ENCODE results near the gene SRRM1.

The SRRM1 gene

GRCh38 chr1:24679725-24680124 is 36.6 kb downstream of the SRRM1 start:
- Histone ChIP-seq H3K4me3 (ENCODE audit: low read depth, low read length) (no peak overlapping the region), H3K9me3 (ENCODE audit: control insufficient read depth, insufficient read depth, low read length) (no peaks in the 10 kb centered on the region), H3K4me1 (ENCODE audit: control insufficient read depth, insufficient read depth, low read length) (no peaks in the 10 kb centered on the region), H3K9ac (ENCODE audit: low read depth, low read length) (no peak overlapping the region), H3K36me3 (ENCODE audit: control insufficient read depth, insufficient read depth, low read length) (peaks cover 7% of the 10 kb centered on the region), H3K27me3 (ENCODE audit: control insufficient read depth, insufficient read depth, low read length) (no peaks in the 10 kb centered on the region)

- H3K9me3 ChIP-seq (ENCODE audit: control insufficient read depth, insufficient read depth, low read length): no peaks in the 10 kb centered on the region
- no peaks in the 10 kb centered on the region for H3K36me3 ChIP-seq (ENCODE audit: control insufficient read depth, insufficient read depth, low read length)
- H3K4me1 ChIP-seq (ENCODE audit: control insufficient read depth, insufficient read depth, low read length): peaks cover under 1% of the 10 kb centered on the region
- no peak overlapping the region for H3K4me3 ChIP-seq (ENCODE audit: low read depth, low read length)
- H3K9ac ChIP-seq (ENCODE audit: low read depth, low read length): no peak overlapping the region
- no peaks in the 10 kb centered on the region for H3K27me3 ChIP-seq (ENCODE audit: control insufficient read depth, insufficient read depth, low read length)
Observed at GRCh38 chr1:24683713-24684162, 40.6 kb downstream of the SRRM1 start.

GRCh38 chr1:24688033-24688432 is 44.9 kb downstream of the SRRM1 start:
- H3K4me1 ChIP-seq (ENCODE audit: control insufficient read depth, insufficient read depth, low read length): peaks cover 3% of the 10 kb centered on the region
- H3K9ac ChIP-seq (ENCODE audit: low read depth, low read length): no peak overlapping the region
- no peaks in the 10 kb centered on the region for H3K27me3 ChIP-seq (ENCODE audit: control insufficient read depth, insufficient read depth, low read length)
- H3K36me3 ChIP-seq (ENCODE audit: control insufficient read depth, insufficient read depth, low read length): no peaks in the 10 kb centered on the region
- no peak overlapping the region for H3K4me3 ChIP-seq (ENCODE audit: low read depth, low read length)
- no peaks in the 10 kb centered on the region for H3K9me3 ChIP-seq (ENCODE audit: control insufficient read depth, insufficient read depth, low read length)

- no peak overlapping the region for H3K9ac ChIP-seq (ENCODE audit: low read depth, low read length)
- no peaks in the 10 kb centered on the region for H3K36me3 ChIP-seq (ENCODE audit: control insufficient read depth, insufficient read depth, low read length)
- no peak overlapping the region for H3K4me3 ChIP-seq (ENCODE audit: low read depth, low read length)
- H3K9me3 ChIP-seq (ENCODE audit: control insufficient read depth, insufficient read depth, low read length): no peaks in the 10 kb centered on the region
- H3K27me3 ChIP-seq (ENCODE audit: control insufficient read depth, insufficient read depth, low read length): no peaks in the 10 kb centered on the region
- peaks cover 3% of the 10 kb centered on the region for H3K4me1 ChIP-seq (ENCODE audit: control insufficient read depth, insufficient read depth, low read length)
Observed at GRCh38 chr1:24688621-24689195, 45.6 kb downstream of the SRRM1 start.

- peaks cover 3% of the 10 kb centered on the region for H3K4me1 ChIP-seq (ENCODE audit: control insufficient read depth, insufficient read depth, low read length)
- H3K27me3 ChIP-seq (ENCODE audit: control insufficient read depth, insufficient read depth, low read length): no peaks in the 10 kb centered on the region
- no peaks in the 10 kb centered on the region for H3K9me3 ChIP-seq (ENCODE audit: control insufficient read depth, insufficient read depth, low read length)
- no peaks in the 10 kb centered on the region for H3K36me3 ChIP-seq (ENCODE audit: control insufficient read depth, insufficient read depth, low read length)
- no peak overlapping the region for H3K4me3 ChIP-seq (ENCODE audit: low read depth, low read length)
- no peak overlapping the region for H3K9ac ChIP-seq (ENCODE audit: low read depth, low read length)
Observed at GRCh38 chr1:24691051-24691450, 47.9 kb downstream of the SRRM1 start.

- H3K36me3 ChIP-seq (ENCODE audit: control insufficient read depth, insufficient read depth, low read length): no peaks in the 10 kb centered on the region
- H3K4me1 ChIP-seq (ENCODE audit: control insufficient read depth, insufficient read depth, low read length): peaks cover 3% of the 10 kb centered on the region
- no peak overlapping the region for H3K9ac ChIP-seq (ENCODE audit: low read depth, low read length)
- no peak overlapping the region for H3K4me3 ChIP-seq (ENCODE audit: low read depth, low read length)
- H3K9me3 ChIP-seq (ENCODE audit: control insufficient read depth, insufficient read depth, low read length): no peaks in the 10 kb centered on the region
- no peaks in the 10 kb centered on the region for H3K27me3 ChIP-seq (ENCODE audit: control insufficient read depth, insufficient read depth, low read length)
Observed at GRCh38 chr1:24692351-24692980, 49.4 kb downstream of the SRRM1 start.

- no peaks in the 10 kb centered on the region for H3K9me3 ChIP-seq (ENCODE audit: control insufficient read depth, insufficient read depth, low read length)
- H3K4me1 ChIP-seq (ENCODE audit: control insufficient read depth, insufficient read depth, low read length): peaks cover under 1% of the 10 kb centered on the region
- no peaks in the 10 kb centered on the region for H3K36me3 ChIP-seq (ENCODE audit: control insufficient read depth, insufficient read depth, low read length)
- H3K9ac ChIP-seq (ENCODE audit: low read depth, low read length): no peak overlapping the region
- no peaks in the 10 kb centered on the region for H3K27me3 ChIP-seq (ENCODE audit: control insufficient read depth, insufficient read depth, low read length)
- H3K4me3 ChIP-seq (ENCODE audit: low read depth, low read length): no peak overlapping the region
Observed at GRCh38 chr1:24693827-24694379, 50.8 kb downstream of the SRRM1 start.

GRCh38 chr1:24694380-24694843 is 51.3 kb downstream of the SRRM1 start:
- Histone ChIP-seq H3K9me3 (ENCODE audit: control insufficient read depth, insufficient read depth, low read length) (no peaks in the 10 kb centered on the region), H3K4me1 (ENCODE audit: control insufficient read depth, insufficient read depth, low read length) (no peaks in the 10 kb centered on the region), H3K9ac (ENCODE audit: low read depth, low read length) (no peak overlapping the region), H3K4me3 (ENCODE audit: low read depth, low read length) (no peak overlapping the region), H3K36me3 (ENCODE audit: control insufficient read depth, insufficient read depth, low read length) (no peaks in the 10 kb centered on the region), H3K27me3 (ENCODE audit: control insufficient read depth, insufficient read depth, low read length) (no peaks in the 10 kb centered on the region)

- no peaks in the 10 kb centered on the region for H3K36me3 ChIP-seq (ENCODE audit: control insufficient read depth, insufficient read depth, low read length)
- H3K4me3 ChIP-seq (ENCODE audit: low read depth, low read length): no peak overlapping the region
- H3K9me3 ChIP-seq (ENCODE audit: control insufficient read depth, insufficient read depth, low read length): no peaks in the 10 kb centered on the region
- no peaks in the 10 kb centered on the region for H3K27me3 ChIP-seq (ENCODE audit: control insufficient read depth, insufficient read depth, low read length)
- H3K9ac ChIP-seq (ENCODE audit: low read depth, low read length): no peak overlapping the region
- peaks cover 2% of the 10 kb centered on the region for H3K4me1 ChIP-seq (ENCODE audit: control insufficient read depth, insufficient read depth, low read length)
Observed at GRCh38 chr1:24695202-24695974, 52.3 kb downstream of the SRRM1 start.

GRCh38 chr1:24696041-24696755 is 53.1 kb downstream of the SRRM1 start:
- Histone ChIP-seq H3K4me3 (ENCODE audit: low read depth, low read length) (no peak overlapping the region), H3K9ac (ENCODE audit: low read depth, low read length) (no peak overlapping the region), H3K4me1 (ENCODE audit: control insufficient read depth, insufficient read depth, low read length) (peaks cover 5% of the 10 kb centered on the region), H3K36me3 (ENCODE audit: control insufficient read depth, insufficient read depth, low read length) (no peaks in the 10 kb centered on the region), H3K27me3 (ENCODE audit: control insufficient read depth, insufficient read depth, low read length) (no peaks in the 10 kb centered on the region), H3K9me3 (ENCODE audit: control insufficient read depth, insufficient read depth, low read length) (no peaks in the 10 kb centered on the region)

GRCh38 chr1:24696756-24697330 is 53.7 kb downstream of the SRRM1 start:
- no peak overlapping the region for H3K4me3 ChIP-seq (ENCODE audit: low read depth, low read length)
- no peak overlapping the region for H3K9ac ChIP-seq (ENCODE audit: low read depth, low read length)
- no peaks in the 10 kb centered on the region for H3K27me3 ChIP-seq (ENCODE audit: control insufficient read depth, insufficient read depth, low read length)
- peaks cover 5% of the 10 kb centered on the region for H3K4me1 ChIP-seq (ENCODE audit: control insufficient read depth, insufficient read depth, low read length)
- H3K36me3 ChIP-seq (ENCODE audit: control insufficient read depth, insufficient read depth, low read length): no peaks in the 10 kb centered on the region
- no peaks in the 10 kb centered on the region for H3K9me3 ChIP-seq (ENCODE audit: control insufficient read depth, insufficient read depth, low read length)
